ENCODE results near the gene RFX3. TPM values are rescaled to one million over a fixed set of nuclear protein-coding genes. Genes with fewer than 3 reads are reported as not detected.

RFX3 gene
- total RNA-seq, 1 donor = 31.5 TPM

DNA sequence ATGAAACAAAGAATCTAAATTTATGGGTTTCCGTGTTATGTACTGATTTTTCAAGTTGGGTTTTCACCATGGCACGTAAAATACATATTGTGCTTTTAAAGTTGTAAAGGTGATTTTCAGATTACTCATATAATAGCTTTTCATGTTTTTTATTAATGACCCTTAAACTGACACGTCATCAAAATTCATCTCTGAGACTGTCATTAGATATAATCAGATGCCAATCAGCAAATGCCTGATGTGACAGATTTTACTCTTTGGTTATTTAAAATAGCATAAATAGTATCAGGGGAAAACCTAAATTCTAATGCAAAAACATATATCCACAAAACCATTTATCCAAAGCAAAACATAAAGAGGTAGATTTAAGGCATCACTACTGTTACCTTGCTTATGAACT is 11.0 kb downstream of the RFX3 start:
- DNase-seq (ENCODE audit: low read depth in 2 of 3, low spot score in 2 of 3) = no peak

DNA sequence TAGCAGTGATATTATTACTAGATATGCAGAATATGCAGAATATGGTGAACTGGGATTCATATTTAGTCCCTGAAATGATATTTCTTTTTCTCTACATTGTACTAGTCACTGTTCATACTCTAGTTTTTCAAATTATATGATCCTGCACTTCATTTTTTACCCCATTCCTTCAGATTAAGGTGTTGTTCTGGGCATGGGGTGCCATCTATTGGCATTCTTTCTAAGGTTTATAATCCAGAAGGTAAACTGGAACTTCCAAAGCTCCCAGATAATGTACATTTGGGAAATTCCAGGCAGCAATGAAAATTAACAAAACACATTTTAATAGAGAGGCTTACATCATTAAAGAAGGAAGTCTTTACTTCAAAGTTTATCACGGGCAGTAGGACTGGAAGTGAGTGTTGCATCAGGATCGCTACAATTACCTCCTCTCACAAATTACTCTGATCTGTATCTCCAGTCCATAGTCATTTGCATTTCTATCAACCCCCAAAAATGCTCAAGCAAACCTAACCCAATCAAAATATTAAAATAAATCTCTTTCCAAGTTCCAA is 12.5 kb downstream of the RFX3 start:
- no peak for DNase-seq (ENCODE audit: low read depth in 2 of 3, low spot score in 2 of 3)

DNA sequence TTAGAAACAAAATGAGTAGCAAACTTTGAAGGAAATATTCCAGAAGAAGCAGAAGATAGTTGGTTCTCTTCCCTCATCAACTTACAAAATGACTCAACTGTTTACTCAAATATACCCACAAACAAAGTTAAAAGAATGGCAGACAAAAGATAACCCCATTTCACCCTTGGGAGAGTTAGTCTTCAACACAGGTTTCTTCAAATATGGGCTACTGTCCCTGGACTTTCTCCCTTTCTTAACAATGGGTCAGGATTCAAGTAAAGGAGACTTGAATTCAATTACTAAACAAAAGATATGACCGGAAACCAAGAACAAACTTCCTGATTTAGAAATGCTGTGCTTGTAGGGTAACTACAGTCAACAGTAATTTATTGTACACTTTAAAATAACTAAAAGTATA is 14.2 kb downstream of the RFX3 start:
- no peak for DNase-seq (ENCODE audit: low read depth in 2 of 3, low spot score in 2 of 3)

DNA sequence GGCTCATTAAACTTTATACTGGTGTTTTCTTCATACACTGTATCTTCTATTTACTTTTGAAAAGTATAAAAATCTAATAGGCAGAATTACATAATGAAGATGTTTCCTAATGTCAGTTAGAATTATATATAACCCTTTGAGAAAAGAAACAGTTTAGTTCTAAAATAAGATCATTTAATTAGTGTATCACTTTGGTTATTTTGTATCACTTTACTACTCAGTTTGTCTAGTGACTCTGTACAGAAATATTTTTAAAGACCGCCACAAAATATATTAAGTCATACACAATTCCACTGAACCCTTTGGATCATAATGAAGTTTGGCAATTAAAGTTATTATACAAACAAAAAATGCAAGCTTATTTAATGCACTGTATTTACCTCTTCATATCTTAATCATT is 15.0 kb downstream of the RFX3 start:
- no peak for DNase-seq (ENCODE audit: low read depth in 2 of 3, low spot score in 2 of 3)

DNA sequence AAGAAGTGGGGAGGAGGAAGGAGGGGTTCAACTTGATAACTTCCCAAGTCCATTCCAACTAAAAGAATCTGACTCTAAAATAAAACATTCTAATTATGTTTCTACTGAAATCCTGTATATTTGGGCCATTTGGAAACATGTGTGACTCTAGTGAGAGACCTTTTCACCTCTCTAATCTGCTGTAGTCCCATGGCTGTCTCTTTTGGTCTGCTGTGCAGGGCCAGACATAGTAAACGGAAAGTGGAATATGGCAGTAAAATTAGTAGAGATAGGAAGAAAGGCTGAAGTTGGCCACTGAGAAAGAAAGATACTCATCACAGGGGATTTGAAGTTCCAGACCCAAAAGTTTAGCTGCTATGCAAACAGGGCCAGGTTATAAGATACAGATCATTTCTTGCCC is 15.9 kb downstream of the RFX3 start:
- no peak for DNase-seq (ENCODE audit: low read depth in 2 of 3, low spot score in 2 of 3)

DNA sequence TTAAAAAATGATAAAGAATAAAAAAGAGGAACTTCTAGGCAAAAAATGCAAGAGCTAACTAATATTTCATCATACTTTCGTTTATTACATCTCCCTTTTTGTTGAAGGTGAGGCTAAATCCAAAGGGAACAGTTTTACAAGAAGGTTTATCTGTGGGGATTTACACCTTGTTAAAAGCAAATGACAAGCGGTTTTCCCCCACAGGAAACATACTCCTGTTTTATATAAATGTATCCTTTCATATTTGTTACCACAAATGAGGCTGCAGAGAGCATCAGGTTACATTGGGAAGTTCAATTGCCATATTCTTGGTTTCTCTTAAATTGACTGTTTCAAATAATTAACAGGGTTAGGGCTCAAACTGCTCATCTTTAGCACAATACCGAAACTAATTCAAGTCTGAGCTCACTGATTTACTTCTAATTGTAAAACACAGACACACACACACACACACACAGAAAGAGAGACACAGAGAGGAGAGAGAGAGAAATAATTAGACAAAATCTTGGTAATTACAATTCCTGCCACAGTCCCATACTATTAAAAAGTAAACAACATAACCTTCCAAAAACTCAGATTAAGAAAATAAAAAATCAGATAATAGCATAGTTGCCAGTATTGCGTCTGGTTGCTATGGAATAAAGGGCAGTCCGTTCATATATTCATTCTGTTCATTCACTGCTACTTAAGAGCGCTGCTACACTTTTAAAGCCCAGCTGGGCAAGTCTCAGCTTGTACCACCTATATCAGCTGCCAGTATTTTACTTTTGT is 17.1 kb downstream of the RFX3 start:
- DNase-seq (ENCODE audit: low read depth in 2 of 3, low spot score in 2 of 3) = peak in 2 of 3 donors; percentile 22 to 45

DNA sequence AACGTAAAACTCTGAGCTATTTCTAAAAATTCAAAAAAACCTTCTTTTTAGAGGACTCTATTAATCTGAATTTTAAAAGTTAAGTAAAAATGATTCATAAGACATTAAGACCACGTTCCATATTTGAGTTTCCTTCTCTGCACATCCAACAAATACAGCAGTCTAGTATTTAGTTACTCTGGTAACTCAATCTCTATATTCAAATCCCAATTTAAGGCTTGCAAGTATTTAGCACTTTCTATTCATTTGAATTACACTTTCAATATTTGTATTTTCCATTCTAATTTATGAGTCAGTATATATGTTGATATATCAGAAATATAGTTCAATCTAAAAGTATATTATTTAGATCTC is 17.7 kb downstream of the RFX3 start:
- peak in 1 of 3 donors; percentile 9 for DNase-seq (ENCODE audit: low read depth in 2 of 3, low spot score in 2 of 3)

DNA sequence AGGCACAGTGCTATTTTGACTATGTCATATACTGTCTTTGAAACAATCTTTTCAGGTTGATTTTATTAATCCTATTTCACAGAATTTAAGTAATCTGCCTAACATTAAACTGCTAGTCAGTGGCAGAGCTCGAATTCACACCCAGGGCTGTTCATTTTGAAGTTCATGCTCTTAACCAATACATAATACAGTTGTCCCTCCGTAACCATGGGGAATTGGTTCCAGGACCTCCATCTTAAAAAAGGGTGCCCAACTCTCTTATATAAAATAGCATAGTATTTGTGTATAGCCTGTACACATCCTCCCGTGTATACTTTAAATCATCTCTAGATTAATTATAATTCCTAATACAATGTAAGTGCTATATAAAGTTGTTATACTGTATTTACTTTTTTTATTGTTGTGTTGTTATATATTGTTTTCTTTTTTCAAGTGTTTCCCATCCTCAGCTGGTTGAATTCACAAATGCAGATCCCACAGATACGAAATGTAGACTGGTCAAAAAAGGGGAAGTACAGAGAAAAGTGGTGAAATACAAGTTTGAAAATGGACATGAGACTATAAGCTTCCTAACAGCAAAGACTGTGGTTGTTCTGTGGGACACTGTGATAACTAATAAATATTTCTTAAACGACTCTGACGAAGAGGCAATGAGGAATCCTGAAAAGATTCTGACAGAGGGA is 18.3 kb downstream of the RFX3 start:
- DNase-seq (ENCODE audit: low read depth in 2 of 3, low spot score in 2 of 3) = peak in 2 of 3 donors; percentile 50 to 62

DNA sequence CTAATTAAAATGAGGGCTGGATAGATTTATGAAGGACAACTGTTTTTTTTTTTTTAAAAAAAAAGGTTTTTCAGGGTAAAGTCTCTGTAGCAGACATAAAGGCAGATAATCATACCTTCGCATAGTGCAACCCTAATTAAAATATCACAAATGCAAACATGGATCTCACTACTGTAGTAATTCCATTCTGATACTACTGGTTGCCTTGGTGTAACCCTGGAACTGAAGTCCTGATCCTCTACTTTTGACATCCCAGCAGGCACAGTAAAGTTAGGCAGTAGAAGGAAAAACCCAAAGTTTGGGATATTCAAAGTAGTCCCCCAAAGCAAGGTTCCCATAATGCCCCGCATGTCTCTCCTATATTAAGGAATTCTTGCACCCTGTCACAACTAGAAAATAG is 19.6 kb downstream of the RFX3 start:
- no peak for DNase-seq (ENCODE audit: low read depth in 2 of 3, low spot score in 2 of 3)

DNA sequence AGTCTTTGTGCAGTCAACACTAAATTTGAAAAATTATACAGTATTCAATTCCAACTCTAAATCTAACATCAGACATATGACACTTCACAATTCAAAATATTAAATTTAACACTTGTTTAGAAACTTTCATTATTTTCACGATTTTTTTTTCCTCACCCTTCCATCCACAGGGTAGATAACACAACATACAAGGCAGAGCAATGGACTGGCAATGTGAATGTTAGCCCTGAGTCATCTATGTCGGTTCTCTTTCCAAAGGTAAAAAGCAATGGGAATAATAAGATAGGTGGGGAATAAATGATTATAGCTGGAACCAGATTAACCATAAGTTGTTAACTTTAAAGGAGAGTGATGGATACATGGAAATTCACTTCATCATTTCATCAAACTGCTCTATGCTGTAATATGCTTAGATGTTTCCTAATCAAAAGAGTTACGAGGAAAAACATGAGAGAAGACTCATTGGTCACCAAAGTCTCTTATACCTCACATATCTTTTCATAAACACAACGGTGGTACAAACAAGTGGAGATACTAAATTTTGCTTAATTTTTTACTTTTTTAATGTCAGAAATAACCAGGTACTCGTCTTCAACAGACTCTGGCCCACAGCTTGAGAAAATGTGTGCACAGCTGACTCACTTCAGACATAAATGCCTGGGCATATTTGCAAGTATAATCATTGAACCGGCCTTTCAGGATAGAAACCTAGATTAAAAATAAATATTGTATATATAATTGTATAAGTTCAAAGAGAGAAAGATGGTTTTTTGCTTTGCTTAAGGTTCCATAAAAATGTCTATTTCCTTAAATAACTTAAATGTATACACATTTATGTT is 23.0 kb downstream of the RFX3 start:
- no peak for DNase-seq (ENCODE audit: low read depth in 2 of 3, low spot score in 2 of 3)

DNA sequence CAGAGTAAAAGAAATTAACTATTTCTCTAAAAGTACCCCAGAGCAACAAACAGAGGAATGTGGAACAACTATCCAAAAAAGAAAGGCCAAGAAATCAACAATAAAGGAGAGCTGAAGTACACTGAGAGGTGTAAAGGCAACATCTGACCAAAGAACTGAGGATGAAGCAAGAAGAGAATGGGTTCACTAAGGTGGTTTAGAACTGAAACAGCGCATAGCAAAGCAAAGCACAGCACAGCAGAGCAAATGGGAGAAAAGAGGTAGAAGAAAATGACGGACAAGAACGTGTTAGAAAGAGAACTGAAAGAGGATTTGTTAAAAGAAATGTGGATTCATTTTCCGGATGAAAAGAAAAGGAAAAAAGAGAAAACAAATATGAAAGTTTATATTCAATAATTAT is 25.8 kb downstream of the RFX3 start:
- DNase-seq (ENCODE audit: low read depth in 2 of 3, low spot score in 2 of 3) = no peak

DNA sequence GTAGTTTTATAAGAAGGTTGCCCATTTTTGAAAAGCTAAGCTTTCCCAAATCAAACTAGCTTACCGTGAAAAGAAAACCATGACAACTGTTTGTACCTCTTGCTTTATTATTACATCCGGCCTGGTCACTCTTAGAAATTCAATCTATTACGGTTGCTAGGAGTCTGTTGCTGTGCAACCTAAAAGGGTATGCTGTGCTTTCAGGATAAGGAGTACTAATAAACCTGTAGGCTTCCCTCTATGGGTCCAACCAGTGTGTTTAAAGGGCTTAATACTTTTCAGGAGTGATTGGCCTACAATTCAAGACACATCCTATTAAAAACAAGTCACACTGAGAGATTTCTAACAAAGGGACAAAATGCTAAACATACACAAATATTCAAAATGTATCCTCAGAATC is 27.1 kb downstream of the RFX3 start:
- no peak for DNase-seq (ENCODE audit: low read depth in 2 of 3, low spot score in 2 of 3)

DNA sequence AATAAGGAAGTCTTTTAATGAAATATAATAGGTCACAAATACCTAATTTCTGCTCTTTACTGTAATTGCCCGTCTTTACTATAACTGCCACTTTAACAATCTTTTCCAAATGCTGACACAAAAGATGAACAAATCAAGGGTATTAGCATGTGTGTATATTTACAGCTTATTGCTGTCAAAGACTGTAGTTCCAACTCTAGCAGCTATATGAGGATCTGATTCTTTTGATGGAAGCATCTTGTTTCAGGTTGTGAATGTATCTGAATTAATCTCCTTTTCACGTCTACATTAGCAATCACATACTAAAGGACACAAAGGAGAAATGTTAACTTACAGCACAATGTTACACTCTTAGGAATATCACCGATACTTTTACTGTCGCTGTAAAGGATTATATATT is 27.9 kb downstream of the RFX3 start:
- no peak for DNase-seq (ENCODE audit: low read depth in 2 of 3, low spot score in 2 of 3)

DNA sequence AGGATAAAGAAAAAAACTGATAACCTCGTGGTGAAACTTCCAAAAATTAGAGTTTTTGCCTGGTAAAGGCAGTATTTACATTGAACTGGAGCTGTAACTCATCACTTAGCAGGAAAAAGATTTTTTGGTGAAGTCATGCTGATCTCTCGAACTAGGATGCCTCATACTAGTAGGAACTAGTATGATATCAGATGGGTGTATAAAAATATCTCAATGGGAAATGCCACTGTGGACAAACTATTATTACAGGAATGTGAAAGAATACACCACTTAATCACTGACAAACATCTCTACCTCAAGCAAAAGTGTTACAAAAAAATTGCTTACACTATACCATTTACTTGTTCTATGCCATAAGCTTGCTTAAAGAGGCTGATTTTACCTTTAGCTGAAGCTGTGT is 28.4 kb downstream of the RFX3 start:
- no peak for DNase-seq (ENCODE audit: low read depth in 2 of 3, low spot score in 2 of 3)

DNA sequence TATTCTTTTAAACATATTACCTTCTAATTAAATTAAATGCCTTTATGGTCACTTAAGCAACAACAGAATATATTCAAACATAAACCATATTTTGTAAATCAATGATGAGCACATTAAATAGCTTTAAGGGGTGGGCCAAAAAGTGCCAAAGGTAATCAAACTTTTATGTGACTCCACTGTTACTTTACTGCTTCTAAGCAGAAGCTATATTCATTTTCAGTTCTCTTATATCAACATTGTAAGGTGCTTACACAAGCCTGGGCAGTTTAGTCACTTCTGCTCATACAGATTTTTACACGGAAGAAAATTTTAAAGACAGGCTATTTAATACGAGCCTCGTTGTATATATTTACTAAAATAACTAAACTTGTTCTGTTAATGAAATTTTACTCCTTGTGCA is 29.9 kb downstream of the RFX3 start:
- no peak for DNase-seq (ENCODE audit: low read depth in 2 of 3, low spot score in 2 of 3)

DNA sequence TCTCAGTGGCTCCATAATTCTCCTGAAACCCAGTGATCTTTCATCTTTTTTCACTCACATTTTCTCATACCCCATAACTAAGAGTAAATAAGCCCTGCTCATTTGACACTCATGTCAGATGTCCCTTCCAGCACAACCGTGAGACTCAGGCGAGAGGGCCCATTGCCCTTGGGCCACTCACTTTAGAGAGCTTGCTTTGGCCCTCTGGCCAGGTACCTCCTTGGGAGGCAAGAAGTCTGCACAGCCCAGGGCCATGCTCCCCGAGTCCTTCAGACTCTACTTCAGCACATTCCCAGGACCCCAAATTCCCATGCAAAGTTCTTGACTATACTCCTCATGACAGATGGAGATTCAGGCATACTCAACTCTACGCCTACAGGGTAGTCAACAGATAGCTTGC is 33.6 kb downstream of the RFX3 start:
- DNase-seq (ENCODE audit: low read depth in 2 of 3, low spot score in 2 of 3) = no peak

DNA sequence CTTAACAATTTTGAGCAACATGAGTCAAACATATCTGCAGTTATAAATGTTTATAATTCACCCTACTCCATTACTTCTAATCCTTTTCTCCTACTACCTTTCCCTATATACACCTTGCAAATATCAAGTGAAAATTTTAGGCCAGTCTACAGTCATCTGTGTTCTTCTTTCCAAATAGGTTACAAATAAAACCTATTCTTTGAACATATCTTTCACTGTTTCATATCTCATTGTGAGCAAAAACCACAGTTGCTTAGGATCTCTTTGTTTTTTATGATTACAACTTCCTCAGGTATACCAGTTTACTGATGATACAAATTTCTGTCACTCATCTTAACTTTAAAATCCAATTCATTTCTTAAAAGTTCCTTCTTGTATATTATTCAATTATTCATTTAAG is 34.4 kb downstream of the RFX3 start:
- DNase-seq (ENCODE audit: low read depth in 2 of 3, low spot score in 2 of 3) = no peak

DNA sequence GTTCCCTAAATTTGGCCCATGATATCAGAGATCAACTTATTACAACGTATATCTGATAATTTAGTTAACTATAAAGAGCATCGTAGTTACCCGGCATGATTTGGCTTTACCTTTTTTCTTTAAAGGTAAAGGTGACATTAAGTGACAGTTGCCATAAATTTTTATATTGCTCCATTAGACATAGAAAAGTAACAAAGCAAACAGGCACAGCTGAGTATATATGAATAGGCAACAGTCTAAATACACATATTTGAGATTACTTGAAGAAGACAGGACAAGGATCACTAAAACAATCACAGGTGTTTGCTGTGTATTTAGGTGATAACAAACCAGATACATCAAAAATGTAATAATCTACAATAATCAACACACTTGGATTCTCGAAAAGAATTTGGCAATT is 34.8 kb downstream of the RFX3 start:
- no peak for DNase-seq (ENCODE audit: low read depth in 2 of 3, low spot score in 2 of 3)

DNA sequence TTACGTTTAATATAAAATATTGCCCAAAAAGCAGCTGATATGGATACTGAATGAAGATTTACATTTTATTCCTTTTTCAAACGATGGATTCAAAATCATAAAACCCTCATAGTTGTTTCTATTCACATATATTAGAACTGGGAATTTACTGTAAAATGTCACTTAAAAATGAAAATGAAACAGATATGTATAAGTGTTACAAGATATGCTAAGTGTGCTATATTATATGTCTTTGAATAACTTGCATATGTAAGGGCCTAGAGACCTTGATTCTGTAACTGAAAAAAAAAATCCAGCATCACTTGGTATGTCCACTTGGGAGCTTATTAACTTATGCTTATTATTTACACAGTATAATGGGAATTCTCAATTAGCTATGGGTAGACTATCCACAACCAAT is 43.2 kb downstream of the RFX3 start:
- no peak for DNase-seq (ENCODE audit: low read depth in 2 of 3, low spot score in 2 of 3)

DNA sequence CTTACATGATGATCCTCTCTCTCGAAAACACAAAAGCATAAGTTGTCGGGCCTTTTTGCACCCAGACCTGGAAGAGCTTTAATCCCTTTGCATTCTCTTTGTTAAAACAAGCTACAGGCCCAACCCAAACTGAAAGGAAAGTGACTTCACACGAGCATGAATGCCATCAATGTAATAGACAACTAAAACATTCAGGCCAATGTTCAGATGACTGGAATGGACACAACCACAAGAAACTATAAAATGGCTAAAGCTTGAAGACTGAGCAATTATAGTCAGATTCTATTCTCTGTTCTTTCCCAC is 45.5 kb downstream of the RFX3 start:
- no peak for DNase-seq (ENCODE audit: low read depth in 2 of 3, low spot score in 2 of 3)

DNA sequence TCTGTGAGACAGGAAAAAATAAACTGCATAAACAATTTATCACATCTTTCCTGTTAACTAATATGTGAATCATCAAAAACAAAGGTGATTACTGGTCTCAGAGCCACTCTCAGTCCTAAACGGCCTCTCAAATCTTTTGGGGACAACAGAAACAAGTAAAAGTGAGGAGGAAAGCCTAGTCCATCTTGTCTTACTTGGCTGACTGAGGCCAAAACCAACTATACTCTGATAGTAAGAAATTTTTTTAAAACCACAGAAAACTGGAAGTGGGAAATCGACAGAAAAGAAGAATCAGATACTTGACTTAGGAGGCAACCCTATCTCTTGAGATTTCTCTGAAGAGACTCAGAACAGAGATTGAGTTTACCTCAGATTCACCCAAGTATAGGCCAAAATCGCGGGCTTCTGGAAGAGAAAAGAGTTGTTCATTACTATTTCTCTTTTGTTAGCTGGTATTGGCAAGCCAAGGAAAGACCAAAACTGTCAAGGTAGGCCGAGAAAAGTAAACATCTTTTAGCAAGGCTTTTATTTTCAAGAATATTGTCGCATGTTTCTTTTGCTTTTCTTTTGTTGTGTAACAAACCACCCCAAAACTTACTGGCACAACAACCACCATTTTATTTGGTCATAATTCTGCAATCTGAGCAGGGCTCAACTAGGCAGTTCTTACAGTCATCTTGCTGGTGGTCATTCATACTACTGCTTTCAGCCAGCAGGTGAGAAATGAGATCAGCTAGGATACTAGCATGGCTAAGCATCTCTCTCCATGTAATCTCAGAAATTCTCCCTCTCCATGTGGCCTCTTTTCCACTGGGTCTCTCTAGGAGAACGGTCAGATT is 46.1 kb downstream of the RFX3 start:
- no peak for DNase-seq (ENCODE audit: low read depth in 2 of 3, low spot score in 2 of 3)

Measured in hematopoietic multipotent progenitor cell (in vitro differentiated cells).